GM23248 (cell line): ENCODE measurements around the gene HOXB9. TPM values are rescaled to one million over a fixed set of nuclear protein-coding genes. Genes with fewer than 3 reads are reported as not detected.

Experiments
- DNase-seq: peaks from one replicate; pipeline ENCODE4 v3.0.0-alpha.2; 2015
- H2AFZ ChIP-seq: fragments of 200-600 bp; sonication (generic); 2 replicates; pipeline ENCODE4 v1.6.1; 2016; ENCODE audit warnings: antibody characterized with exemption
- H3F3A ChIP-seq: fragments of 200-600 bp; sonication (generic); 2 replicates; pipeline ENCODE4 v1.6.1; 2016; ENCODE audit warnings: mild to moderate bottlenecking, antibody characterized with exemption, mixed run types; ENCODE audit not compliant: insufficient read depth
- H3K27ac ChIP-seq: fragments of 200-600 bp; sonication (generic); 2 replicates; pipeline ENCODE4 v1.5.1; 2016; ENCODE audit warnings: mild to moderate bottlenecking
- H3K27me3 ChIP-seq: fragments of 200-600 bp; sonication (generic); replicated peaks from 2 replicates; pipeline ENCODE4 v1.6.1; 2016; ENCODE audit warnings: mild to moderate bottlenecking; ENCODE audit not compliant: insufficient read depth
- H3K36me3 ChIP-seq: fragments of 200-600 bp; sonication (generic); 2 replicates; pipeline ENCODE4 v1.6.1; 2016; ENCODE audit warnings: low read depth, mild to moderate bottlenecking
- H3K4me1 ChIP-seq: fragments of 200-600 bp; sonication (generic); 2 replicates; pipeline ENCODE4 v1.6.1; 2016; ENCODE audit warnings: mild to moderate bottlenecking; ENCODE audit not compliant: insufficient read depth
- H3K4me2 ChIP-seq: fragments of 200-600 bp; sonication (generic); one replicate; pipeline ENCODE4 v1.6.1; 2016; ENCODE audit warnings: mild to moderate bottlenecking; ENCODE audit not compliant: unreplicated experiment
- H3K4me3 ChIP-seq: fragments of 200-600 bp; sonication (generic); 2 replicates; pipeline ENCODE4 v1.5.1; 2016; ENCODE audit warnings: mild to moderate bottlenecking
- H3K79me2 ChIP-seq: fragments of 200-600 bp; sonication (generic); 2 replicates; pipeline ENCODE4 v1.6.1; 2016; ENCODE audit warnings: mild to moderate bottlenecking; ENCODE audit not compliant: insufficient read depth
- H3K9ac ChIP-seq: fragments of 200-600 bp; sonication (generic); 2 replicates; pipeline ENCODE4 v1.6.1; 2016; ENCODE audit warnings: mild to moderate bottlenecking
- H3K9me2 ChIP-seq: fragments of 200-600 bp; sonication (generic); 2 replicates; pipeline ENCODE4 v1.6.1; 2016; ENCODE audit warnings: mixed run types, mild to moderate bottlenecking, moderate library complexity; ENCODE audit not compliant: insufficient read depth
- H3K9me3 ChIP-seq: fragments of 200-600 bp; sonication (generic); one replicate; pipeline ENCODE4 v1.6.1; 2017; ENCODE audit warnings: low read depth
- H4K20me1 ChIP-seq: fragments of 200-600 bp; sonication (generic); 2 replicates; pipeline ENCODE4 v1.6.0; 2016; ENCODE audit not compliant: insufficient read depth
- EZH2 ChIP-seq: fragments of 200-600 bp; sonication (generic); IDR thresholded peaks from 2 replicates; pipeline ENCODE4 v1.6.1; 2018; ENCODE audit warnings: antibody characterized with exemption, mild to moderate bottlenecking; ENCODE audit not compliant: insufficient read depth, poor library complexity, severe bottlenecking
- EZH2phosphoT487 ChIP-seq: fragments of 200-600 bp; sonication (generic); IDR thresholded peaks from 2 replicates; pipeline ENCODE4 v1.6.1; 2018; ENCODE audit warnings: antibody characterized with exemption, moderate library complexity, mild to moderate bottlenecking, low read depth; ENCODE audit not compliant: insufficient read depth
- WGBS, 2 experiments: methylation state at CpG; one replicate each; pipeline ENCODE4 v1.1.6; 2015 to 2017; ENCODE audit warnings: low lambda C conversion rate in 2 of 2, low coverage in 1 of 2; ENCODE audit errors: missing lambda C conversion rate in 2 of 2; 5-methylcytosine and 5-hydroxymethylcytosine counted together
- in situ Hi-C: fragments of 300-500 bp; cut with MboI; formaldehyde crosslinking; loops from 2 replicates; pipeline ENCODE4 v1.15.0; 2020
- polyA plus RNA-seq: library from polyadenylated mRNA; unstranded; fragments of >200 nt; fragmentation: Nextera tagmentation; extraction: Ambion mirVana; gene quantifications from 2 replicates; pipeline ENCODE4 v1.2.1, GENCODE V29; 2016
- total RNA-seq: library from RNA; depleted of rRNA; stranded (reverse); fragments of >200 nt; shearing (Covaris generic); gene quantifications from 2 replicates; pipeline ENCODE4 v1.2.3, GENCODE V29; 2014

Gene HOXB9
- total and polyA plus RNA-seq, 2 experiments from 2014 or later: not detected

DNA sequence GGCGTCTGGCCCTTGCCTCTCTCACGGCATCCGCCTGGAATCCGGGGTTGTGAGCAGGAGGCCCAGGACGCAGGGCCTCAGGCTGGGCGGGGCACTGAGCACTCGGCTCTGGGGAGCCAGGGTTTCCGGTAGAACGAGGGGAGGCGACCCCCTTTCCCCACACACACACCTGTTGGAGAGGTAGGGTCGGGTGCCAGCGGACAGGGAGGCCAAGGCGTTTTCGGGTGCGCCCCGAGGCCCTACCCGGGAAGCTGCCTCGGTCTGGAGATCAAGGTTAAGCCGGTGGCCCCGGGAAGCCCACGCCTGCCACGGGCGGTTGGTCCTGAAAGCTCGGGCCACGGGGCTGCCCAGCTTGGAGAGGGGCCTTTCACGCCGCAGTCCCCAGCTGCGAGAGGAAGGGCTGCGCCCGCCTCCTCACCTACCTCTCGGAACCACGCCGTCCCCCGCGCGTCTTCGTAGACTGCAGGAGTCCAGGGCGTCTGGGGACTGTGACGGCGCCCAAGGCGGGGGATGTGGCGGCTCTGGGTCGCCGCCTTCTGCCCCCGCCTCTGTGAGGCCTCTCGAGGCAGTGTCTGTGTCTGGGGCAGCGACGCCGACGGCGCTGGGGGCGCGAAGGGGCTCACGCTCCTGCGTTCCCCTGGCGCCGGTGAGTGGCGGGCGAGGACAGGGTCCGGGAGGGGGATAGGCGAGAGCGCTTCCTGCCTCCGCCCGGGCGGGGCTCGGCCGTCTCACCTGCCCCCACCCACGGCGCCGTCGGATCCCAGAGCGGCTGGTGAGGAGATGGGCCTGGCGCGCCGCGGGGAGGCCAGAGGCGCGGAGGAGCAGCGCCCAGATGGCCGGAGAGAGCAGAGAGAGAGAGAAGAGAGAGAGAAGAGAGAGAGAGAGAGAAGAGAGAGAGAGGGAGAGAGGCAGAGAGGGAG, 20.3 kb upstream of the HOXB9 start:
- Histone ChIP-seq H3K36me3 (no peaks in the 10 kb centered on the region), H3F3A (no peaks in the 10 kb centered on the region), H4K20me1 (no peaks in the 10 kb centered on the region), H3K27ac (no peak overlapping the region), H3K9ac (no peak overlapping the region), H3K9me3 (no peaks in the 10 kb centered on the region), H2AFZ (peak overlapping the region; percentile 42; the same call in 1 of the 2 replicates), H3K9me2 (no peaks in the 10 kb centered on the region), H3K4me2 (no peak overlapping the region), H3K4me3 (no peak overlapping the region), H3K27me3 (peaks cover 86% of the 10 kb centered on the region), H3K4me1 (no peaks in the 10 kb centered on the region), H3K79me2 (no peaks in the 10 kb centered on the region)
- WGBS, 2 experiments: 4 to 5% methylated on average over 70 to 73 of the region's 80 CpGs
- DNase-seq: no peak
- TF ChIP-seq EZH2 (no peak), EZH2phosphoT487 (no peak)
- in situ Hi-C loops: no loop called here

DNA sequence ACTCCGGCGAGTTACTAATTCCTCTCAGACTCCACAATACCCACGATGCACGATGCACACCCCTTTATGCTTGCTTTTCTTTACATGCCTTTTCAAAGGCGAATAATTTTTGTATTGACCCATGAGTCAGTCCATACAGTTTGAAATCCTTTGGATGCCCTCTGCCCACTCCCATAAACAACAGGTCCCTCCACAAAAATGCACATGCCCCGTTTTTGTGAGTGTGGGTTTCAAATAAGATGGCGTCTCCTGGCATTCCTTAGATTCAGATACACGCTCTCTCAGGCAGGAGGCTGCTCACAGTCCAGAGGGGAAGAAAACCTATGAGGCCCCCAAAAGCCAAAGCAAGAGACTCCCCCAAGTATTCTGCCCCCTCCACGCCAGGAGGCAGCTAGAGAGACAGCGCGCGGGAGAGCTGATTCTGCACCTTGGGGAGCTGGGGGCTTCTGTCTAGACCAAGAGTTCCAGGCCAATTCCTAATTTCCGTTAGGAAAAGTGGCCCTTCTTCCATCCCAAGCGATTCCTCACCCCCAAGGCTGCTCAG, 19.6 kb upstream of the HOXB9 start:
- Histone ChIP-seq H3K36me3 (no peaks in the 10 kb centered on the region), H3K79me2 (no peaks in the 10 kb centered on the region), H3K9me2 (no peaks in the 10 kb centered on the region), H3F3A (no peaks in the 10 kb centered on the region), H3K4me2 (no peak overlapping the region), H3K27ac (no peak overlapping the region), H4K20me1 (no peaks in the 10 kb centered on the region), H3K4me1 (no peaks in the 10 kb centered on the region), H3K4me3 (no peak overlapping the region), H3K27me3 (peaks cover 94% of the 10 kb centered on the region), H3K9ac (no peak overlapping the region), H3K9me3 (no peaks in the 10 kb centered on the region), H2AFZ (no peak overlapping the region)
- in situ Hi-C loops: no loop called here
- TF ChIP-seq EZH2phosphoT487 (no peak), EZH2 (peak; percentile 45)
- DNase-seq: no peak
- 8 to 10% methylated on average over 14 of the region's 14 CpGs for WGBS, 2 experiments

- Histone ChIP-seq H2AFZ (no peak overlapping the region), H3K4me2 (no peak overlapping the region), H3K79me2 (no peaks in the 10 kb centered on the region), H3K4me1 (no peaks in the 10 kb centered on the region), H3K9me3 (no peaks in the 10 kb centered on the region), H4K20me1 (no peaks in the 10 kb centered on the region), H3K4me3 (no peak overlapping the region), H3F3A (no peaks in the 10 kb centered on the region), H3K9ac (no peak overlapping the region), H3K9me2 (no peaks in the 10 kb centered on the region), H3K36me3 (no peaks in the 10 kb centered on the region), H3K27ac (no peak overlapping the region), H3K27me3 (peaks cover 95% of the 10 kb centered on the region)
- TF ChIP-seq EZH2phosphoT487 (no peak), EZH2 (peak; percentile 69)
- no peak for DNase-seq
- in situ Hi-C loops: no loop called here
- WGBS, 2 experiments: 22 to 26% methylated on average over 6 of the region's 6 CpGs
Observed at GRCh38 chr17:48644910-48645557, 18.9 kb upstream of the HOXB9 start.

DNA sequence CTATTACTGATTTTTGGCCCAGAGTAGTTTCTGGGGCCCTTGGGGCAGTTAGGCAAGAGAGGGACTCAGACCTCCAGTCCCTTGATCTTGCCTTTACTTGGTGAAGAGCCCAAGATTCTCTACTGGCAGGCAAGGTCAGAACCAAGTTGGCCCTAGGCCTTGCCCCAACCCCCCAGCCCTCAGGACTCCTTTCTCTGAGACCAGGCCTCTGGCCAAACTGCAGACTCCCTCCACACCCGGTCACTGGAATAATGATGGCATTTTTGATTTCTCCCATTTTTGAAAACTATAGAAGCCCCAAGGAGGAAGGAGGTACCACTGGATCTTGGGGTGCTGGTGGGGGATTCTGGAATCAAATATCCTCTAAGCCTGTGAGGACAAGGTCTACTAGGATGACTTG, 18.0 kb upstream of the HOXB9 start:
- Histone ChIP-seq H3K4me2 (no peak overlapping the region), H3K27ac (no peak overlapping the region), H3K79me2 (no peaks in the 10 kb centered on the region), H3K9me3 (no peaks in the 10 kb centered on the region), H3K27me3 (peaks cover 95% of the 10 kb centered on the region), H3F3A (no peaks in the 10 kb centered on the region), H3K4me1 (no peaks in the 10 kb centered on the region), H3K4me3 (no peak overlapping the region), H2AFZ (no peak overlapping the region), H4K20me1 (no peaks in the 10 kb centered on the region), H3K9ac (no peak overlapping the region), H3K9me2 (no peaks in the 10 kb centered on the region), H3K36me3 (no peaks in the 10 kb centered on the region)
- in situ Hi-C loops: no loop called here
- no peak for DNase-seq
- TF ChIP-seq EZH2phosphoT487 (no peak), EZH2 (no peak)
- WGBS, 2 experiments: 50 to 76% methylated on average over 1 of the region's 1 CpG
